Effector CD4-positive, alpha-beta T cell (primary cell): Measurements from ENCODE around the gene NXF1.
A peak's percentile ranks its signal among the peaks of the same experiment; 100 is the strongest.
"Not testable (repeated sequence)": the region's sequence is repeated elsewhere in the genome, so short reads cannot be mapped to it uniquely, and the experiment has no call there.

ENCODE experiments used
- DNase-seq: peaks from one replicate; pipeline ENCODE4 v3.0.0-alpha.2; 2020
- total RNA-seq: gene quantifications from one replicate; lab custom pipeline; 2026; lab: John Stamatoyannopoulos, UW

Gene NXF1
- total RNA-seq = 598 reads per million, percentile 98 among the genes with 10 or more reads in this experiment

DNA sequence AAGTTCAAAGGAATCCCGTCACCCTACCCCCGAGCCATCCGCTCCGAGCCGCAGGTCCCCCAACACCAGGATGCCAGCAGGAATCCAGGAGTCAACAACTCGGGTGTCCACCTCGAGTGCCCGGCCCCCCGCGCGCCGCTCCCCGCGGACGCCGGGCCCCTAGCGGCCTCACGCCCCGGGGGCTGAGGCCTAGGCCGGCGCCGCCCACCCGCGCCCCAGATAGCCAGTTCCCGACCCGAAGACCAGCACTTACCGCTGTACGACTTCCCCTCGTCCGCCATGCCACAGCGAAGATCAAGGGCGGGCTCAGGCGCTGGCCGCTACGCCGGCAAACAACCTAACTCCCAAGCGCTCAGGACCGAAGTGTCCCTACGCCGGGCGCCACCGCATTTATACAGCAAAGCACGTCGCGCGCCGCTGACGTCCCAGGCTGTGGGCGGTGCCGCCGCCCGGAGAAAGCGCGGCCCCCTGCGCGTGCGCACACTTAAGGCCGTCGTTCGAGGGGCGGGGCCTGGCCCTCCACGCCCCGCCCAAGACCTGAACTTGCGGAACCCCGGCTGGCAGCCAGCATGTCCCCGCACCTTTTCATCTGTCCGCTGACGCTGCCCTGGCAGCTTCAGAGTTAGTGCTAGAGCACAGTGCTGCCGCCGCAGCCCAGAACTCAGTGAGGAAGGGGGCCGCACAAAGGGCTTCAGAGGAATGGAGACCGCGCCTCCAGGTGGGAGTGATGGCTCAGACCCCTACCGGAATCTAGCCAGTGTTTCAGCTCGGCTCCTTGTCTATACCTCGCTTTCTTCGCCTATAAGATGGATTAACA lies at the start of gene NXF1:
Gene NXF1 (minus strand): TSS at position 365 of the 817 bp plus-strand sequence. CDS start 84 bp downstream, at position 281.
- peak; percentile 95 for DNase-seq

GRCh38 chr11:62854013-62854824 lies 49.0 kb upstream of the NXF1 start:
- no peak for DNase-seq

- DNase-seq = no peak
Observed at GRCh38 chr11:62853279-62853965, 48.2 kb upstream of the NXF1 start.

GRCh38 chr11:62852523-62853188 lies 47.4 kb upstream of the NXF1 start:
- no peak for DNase-seq

DNA sequence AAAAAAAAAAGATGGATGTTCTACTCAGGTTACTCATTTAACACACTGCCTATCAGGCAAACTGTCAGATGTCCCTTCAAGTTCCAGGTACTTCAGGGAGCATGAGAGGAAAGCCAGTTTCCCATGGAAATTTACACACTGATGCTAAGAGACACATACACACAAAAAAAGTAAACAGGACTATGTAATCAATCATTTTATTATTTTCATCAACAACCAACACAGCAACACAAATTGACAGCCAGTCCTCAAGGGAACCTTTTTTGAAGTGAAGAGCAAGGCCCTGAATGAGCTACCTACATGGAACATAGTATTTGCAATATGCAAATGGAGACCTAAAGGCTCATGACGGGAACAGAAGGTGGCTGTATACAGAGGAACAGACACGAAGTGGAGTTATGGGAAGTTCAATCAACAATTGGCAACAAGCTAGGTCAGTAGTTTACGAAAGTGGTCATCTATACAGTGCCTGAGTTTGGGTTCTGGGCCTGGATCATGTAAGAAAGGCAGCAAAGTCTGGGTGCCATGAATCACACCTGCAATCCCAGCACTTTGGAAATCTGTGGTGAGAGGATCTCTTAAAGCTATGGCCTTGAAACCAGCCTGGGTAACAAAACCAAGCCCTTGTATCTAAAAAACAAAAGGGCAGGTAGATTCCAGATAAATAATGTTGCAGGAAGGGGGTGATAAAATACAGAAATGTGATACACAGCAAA lies 46.7 kb upstream of the NXF1 start:
- no peak for DNase-seq

DNA sequence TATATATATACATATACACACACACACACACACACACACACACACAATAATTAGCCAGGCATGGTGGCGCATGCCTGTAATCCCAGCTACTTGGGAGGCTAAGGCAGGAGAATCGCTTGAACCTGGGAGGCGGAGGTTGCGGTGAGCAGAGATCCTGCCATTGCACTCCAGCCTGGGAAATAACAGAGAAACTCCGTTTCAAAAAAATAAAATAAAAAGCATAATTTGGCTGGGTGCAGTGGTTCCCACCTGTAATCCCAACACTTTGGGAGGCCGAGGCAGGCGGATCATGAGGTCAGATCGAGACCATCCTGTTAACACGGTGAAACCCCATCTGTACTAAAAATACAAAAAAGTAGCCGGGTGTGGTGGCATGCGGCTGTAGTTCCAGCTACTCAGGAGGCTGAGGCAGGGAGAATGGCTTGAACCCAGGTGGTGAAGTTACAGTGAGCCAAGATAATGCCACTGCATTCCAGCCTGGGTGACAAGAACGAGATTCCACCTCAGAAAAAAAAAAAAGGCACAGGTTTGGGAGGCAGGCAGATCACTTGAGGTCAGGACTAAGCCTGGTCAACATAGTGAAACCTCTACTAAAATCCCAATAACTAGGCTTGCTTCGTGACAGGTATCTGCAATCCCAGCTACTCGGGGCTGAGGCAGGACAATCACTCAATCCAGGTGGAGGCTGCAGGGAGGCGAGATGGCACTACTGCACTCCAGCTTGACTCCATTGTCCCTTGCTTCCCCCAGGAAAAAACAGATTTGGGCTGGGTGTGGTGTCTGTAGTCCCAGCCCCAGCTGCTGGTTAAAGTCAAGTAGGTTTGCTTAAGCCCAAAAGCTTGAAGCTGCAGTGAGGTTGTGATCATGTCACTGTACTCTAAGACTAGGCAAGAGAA lies 45.9 kb upstream of the NXF1 start:
- DNase-seq = no peak

- no peak for DNase-seq
Observed at GRCh38 chr11:62847767-62848314, 42.6 kb upstream of the NXF1 start.

- DNase-seq = no peak
Observed at GRCh38 chr11:62846177-62846576, 40.9 kb upstream of the NXF1 start.

GRCh38 chr11:62844154-62844553 lies 38.9 kb upstream of the NXF1 start:
- DNase-seq = no peak

- DNase-seq = no peak
Observed at GRCh38 chr11:62843466-62843865, 38.2 kb upstream of the NXF1 start.

DNA sequence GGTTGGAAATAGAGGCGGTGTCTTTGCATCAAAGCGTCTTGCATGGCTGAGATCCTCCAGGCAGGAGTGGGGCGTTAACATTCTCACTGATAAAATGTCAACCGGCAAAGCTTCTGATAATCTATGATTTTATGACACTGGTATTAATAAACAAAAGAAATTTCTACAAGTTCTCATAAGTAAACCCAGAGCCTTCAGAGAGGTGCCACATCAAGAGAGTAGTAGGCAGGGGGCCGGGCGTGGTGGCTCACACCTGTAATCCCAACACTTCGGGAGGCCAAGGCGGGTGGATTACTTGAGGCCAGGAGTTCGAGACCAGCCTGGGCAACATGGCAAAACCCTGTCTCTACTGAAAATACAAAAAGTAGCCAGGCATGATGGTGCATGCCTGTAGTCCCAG lies 37.7 kb upstream of the NXF1 start:
- DNase-seq = not testable (repeated sequence)

DNA sequence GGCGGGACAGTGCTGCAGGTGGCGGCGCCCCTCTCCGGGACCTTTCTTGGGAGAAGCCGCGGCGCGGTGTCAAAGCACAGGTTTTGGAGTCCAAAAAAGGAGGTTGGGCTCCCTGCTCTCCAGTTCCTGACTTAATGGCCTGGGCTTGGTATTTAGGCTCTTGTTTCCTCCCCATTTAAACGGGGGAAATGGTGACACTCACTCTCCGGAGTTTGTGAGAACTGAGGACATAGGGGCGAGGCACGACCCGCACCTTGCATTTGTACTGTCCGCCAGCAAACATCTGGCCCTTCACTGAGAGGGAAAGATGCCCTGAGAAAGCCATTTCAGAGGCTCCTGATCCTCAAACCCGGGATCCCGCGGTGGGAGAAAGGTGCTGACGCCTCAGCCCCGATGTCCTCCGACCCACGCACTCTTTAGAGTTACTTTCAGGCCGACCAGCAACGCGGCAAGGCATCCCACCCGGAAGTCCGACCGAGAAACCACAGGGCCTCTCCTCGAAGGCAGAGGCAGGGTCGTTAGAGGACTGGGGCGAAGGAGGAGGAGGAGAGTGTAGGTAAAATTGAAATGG lies 37.0 kb upstream of the NXF1 start:
- DNase-seq = no peak

- peak; percentile 77 for DNase-seq
Observed at GRCh38 chr11:62841361-62842170, 36.3 kb upstream of the NXF1 start.

DNA sequence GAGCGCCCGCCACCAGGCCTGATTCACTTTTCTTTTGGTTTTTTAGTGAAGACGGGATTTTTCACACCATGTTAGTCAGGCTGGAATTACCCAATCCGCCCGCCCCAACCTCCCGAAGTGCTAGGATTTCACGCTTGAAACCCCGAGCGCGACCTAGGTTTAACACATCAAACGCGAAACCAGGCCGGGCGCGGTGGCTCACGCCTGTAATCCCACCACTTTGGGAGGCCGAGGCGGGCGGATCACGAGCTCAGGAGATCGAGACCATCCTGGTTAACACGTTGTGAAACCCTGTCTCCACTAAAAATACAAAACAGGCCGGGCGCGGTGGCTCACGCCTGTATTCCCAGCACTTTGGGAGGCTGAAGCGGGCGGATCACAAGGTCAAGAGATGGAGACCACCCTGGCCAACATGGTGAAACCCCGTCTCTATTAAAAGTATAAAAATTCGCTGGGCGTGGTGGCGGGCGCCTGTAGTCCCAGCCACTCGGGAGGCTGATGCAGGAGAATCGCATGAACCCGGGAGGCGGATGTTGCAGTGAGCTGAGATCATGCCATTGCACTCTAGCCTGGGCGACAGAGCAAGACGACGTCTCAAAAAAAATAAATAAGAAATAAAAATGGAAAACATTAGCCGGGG lies 35.6 kb upstream of the NXF1 start:
- peak; percentile 74 for DNase-seq

GRCh38 chr11:62839050-62839945 lies 34.1 kb upstream of the NXF1 start, which contains the start of gene WDR74:
TSS of gene WDR74 (minus strand) at chr11:62839590. CDS start at chr11:62839570, 20 bp downstream.
- peak; percentile 90 for DNase-seq

DNA sequence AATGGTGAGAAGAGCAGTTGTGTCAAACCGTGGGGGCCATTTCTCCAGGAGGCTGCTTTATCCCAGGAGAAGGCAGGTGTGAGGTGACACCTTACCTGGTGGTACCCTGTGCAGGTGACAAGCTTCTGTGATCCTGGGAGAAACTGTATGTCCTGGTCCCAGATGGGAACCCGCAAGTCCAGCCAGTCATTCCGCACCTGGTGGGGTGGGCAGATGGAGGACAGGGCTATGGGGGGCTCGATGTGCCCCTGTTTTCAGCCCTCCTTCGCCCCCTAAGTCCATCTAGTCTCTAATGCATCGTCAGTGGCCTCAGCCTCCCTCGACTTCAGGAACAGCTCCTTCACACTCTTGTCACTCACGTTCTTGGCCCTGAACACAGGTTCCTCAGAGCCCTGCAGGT lies 30.1 kb upstream of the NXF1 start:
- DNase-seq = no peak
